Cardiac fibroblast (primary cell): Measurements from ENCODE around the gene RPL21.
"Not testable (repeated sequence)": the region's sequence is repeated elsewhere in the genome, so short reads cannot be mapped to it uniquely, and the experiment has no call there.

Experiments used
- DNase-seq, 2 donors: peaks; one replicate each; pipeline versions ENCODE4 v3.0.0 to v3.0.0-alpha.2; 2010; ENCODE audit warnings: low read depth in 2 of 2
- H3K4me3 ChIP-seq, 2 donors: replicated peaks in 1 of 2; 1 replicate in 1 of 2; 2 replicates in 1 of 2; pipeline ENCODE4 v1.5.1; 2011; ENCODE audit warnings: low read depth in 2 of 2, low read length in 2 of 2, mild to moderate bottlenecking in 2 of 2, moderate library complexity in 1 of 2
- CTCF ChIP-seq: IDR thresholded peaks from one replicate; pipeline ENCODE4 v1.5.1; 2011; ENCODE audit warnings: low read depth, mild to moderate bottlenecking, low read length, inconsistent platforms

The RPL21 gene

DNA sequence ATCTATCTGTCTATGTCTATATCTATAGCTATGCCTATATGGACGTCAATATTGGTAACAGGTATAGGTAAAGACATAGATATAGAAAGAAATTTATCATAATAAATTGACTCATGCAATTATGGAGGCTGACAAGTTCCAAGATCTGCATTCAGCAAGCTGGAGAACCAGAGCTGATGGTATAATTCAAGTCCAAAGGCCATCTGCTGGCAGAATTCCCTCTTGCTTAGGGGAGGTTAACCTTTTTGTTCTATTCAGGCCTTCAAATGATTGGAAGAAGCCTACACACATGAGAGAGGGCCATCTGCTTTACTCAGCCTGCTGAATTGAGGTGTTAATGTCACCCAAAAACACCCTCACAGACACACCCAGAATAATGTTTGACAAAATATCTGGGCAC is 30.1 kb downstream of the RPL21 start:
- no peak for DNase-seq
- TF ChIP-seq CTCF: no peak
- H3K4me3 ChIP-seq: no peak overlapping the region

GRCh38 chr13:27283906-27284493 is 32.6 kb downstream of the RPL21 start:
- DNase-seq: peak; percentile 39 to 49
- TF ChIP-seq CTCF: peak; percentile 38
- no peak overlapping the region for H3K4me3 ChIP-seq

DNA sequence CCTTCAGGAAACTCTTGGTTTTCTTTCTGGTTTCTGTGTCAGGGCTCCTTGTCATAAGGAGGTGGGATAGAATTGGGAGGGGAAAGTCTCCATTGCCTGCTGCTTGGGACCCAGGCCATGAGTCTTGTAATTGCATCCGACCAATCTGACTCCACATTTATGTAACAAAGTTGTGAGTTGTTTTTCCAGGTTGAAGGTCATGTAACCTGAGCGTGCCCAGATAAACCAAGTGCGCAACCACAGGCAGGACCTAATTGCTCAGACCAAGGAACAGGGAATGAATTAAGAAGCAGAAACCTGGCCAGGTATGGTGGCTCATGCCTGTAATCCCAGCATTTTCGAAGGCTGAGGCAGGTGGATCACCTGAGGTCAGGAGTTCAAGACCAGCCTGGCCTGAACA is 37.0 kb downstream of the RPL21 start:
- no peak overlapping the region for H3K4me3 ChIP-seq
- DNase-seq: no peak
- no peak for TF ChIP-seq CTCF

DNA sequence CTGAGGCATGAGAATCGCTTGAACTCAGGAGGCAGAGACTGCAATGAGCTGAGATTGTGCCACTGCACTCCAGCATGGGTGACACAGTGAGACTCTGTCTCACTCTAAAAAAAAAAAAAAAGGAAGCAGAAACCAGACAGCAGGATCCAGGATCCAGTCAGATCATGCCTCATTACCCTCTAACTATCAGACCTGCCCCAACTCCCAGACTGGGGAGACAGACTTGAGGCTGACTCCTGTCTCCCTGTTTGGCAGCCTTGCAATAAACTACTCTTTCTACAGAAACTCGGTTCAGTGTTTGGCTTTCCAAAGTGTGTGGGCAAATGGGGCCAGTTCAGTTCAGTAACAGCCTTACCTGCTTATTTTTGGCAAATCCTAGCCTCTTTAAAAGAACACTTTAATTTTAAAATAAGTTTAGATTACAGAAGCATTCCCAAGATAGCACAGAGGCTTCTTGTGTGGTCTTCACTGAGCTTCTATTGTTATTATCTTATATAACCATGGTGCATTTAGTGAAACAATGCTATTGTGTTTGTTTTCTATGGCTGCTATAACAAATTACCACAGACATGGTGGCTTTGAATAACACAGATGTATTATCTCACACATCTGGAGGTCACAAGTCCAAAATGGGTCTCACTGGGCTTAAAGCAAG is 37.8 kb downstream of the RPL21 start:
- H3K4me3 ChIP-seq: no peak overlapping the region
- no peak for TF ChIP-seq CTCF
- no peak for DNase-seq

GRCh38 chr13:27290715-27291114 is 39.4 kb downstream of the RPL21 start:
- no peak overlapping the region for H3K4me3 ChIP-seq
- TF ChIP-seq CTCF: no peak

DNA sequence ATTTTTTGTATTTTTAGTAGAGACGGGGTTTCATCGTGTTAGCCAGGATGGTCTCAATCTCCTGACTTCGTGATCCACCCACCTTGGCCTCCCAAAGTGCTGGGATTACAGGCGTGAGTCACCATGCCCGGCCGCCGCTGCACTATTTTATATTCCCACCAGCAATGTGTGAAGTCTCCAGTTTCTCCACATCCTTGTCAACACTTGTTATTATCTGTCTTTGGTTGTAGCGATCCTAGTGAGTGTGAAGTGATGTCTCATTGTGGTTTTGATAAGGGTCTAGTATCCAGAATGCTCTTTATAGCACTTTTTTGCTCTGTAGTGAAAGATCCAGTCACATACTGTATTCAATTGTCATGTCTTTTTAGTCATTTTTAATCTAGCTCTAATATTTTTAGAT is 40.6 kb downstream of the RPL21 start:
- H3K4me3 ChIP-seq: not testable (repeated sequence)
- peak in 1 of 2 donors; percentile 43 for DNase-seq

More at GRCh38 chr13:27290715-27291114, 39.4 kb downstream of the RPL21 start:
- no peak for DNase-seq

GRCh38 chr13:27293076-27293691 is 41.8 kb downstream of the RPL21 start:
- no peak for TF ChIP-seq CTCF
- no peak for DNase-seq
- H3K4me3 ChIP-seq: no peak overlapping the region
